GM06990 (cell line): Measurements from ENCODE around the gene OTX1.

Experiments
- DNase-seq: peaks from one replicate; pipeline ENCODE4 v3.0.0-alpha.2; 2011; ENCODE audit not compliant: insufficient read length; ENCODE audit errors: extremely low read depth
- H3K27me3 ChIP-seq: replicated peaks from 2 replicates; pipeline ENCODE4 v1.6.0; 2011; ENCODE audit warnings: low read length; ENCODE audit not compliant: control insufficient read depth, insufficient read depth
- H3K36me3 ChIP-seq: 2 replicates; pipeline ENCODE4 v1.5.1; 2011; ENCODE audit warnings: low read length; ENCODE audit not compliant: control insufficient read depth, insufficient read depth
- H3K4me3 ChIP-seq: replicated peaks from 2 replicates; pipeline ENCODE4 v1.5.1; 2011; ENCODE audit warnings: low read depth, mild to moderate bottlenecking, control low read depth, low read length
- CTCF ChIP-seq: IDR thresholded peaks from 2 replicates; pipeline ENCODE4 v1.5.1; 2011; ENCODE audit warnings: low read length, control low read depth, mild to moderate bottlenecking, inconsistent platforms; ENCODE audit not compliant: insufficient read depth, poor library complexity, severe bottlenecking

OTX1 gene

GRCh38 chr2:63027220-63027619, 23.4 kb upstream of the OTX1 start:
- no peak for TF ChIP-seq CTCF
- no peak for DNase-seq
- H3K27me3 ChIP-seq = no peaks in the 10 kb centered on the region
- no peaks in the 10 kb centered on the region for H3K36me3 ChIP-seq
- no peak overlapping the region for H3K4me3 ChIP-seq

GRCh38 chr2:63029058-63029457, 21.6 kb upstream of the OTX1 start:
- TF ChIP-seq CTCF = no peak
- no peaks in the 10 kb centered on the region for H3K36me3 ChIP-seq
- no peak for DNase-seq
- no peaks in the 10 kb centered on the region for H3K27me3 ChIP-seq
- no peak overlapping the region for H3K4me3 ChIP-seq

GRCh38 chr2:63034526-63034925, 16.1 kb upstream of the OTX1 start:
- no peak overlapping the region for H3K4me3 ChIP-seq
- TF ChIP-seq CTCF = no peak

GRCh38 chr2:63035169-63035568, 15.5 kb upstream of the OTX1 start:
- no peak overlapping the region for H3K4me3 ChIP-seq
- H3K36me3 ChIP-seq = no peaks in the 10 kb centered on the region
- no peaks in the 10 kb centered on the region for H3K27me3 ChIP-seq
- DNase-seq = no peak
- TF ChIP-seq CTCF = no peak

More at GRCh38 chr2:63034526-63034925, 16.1 kb upstream of the OTX1 start:
- Histone ChIP-seq H3K36me3 (no peaks in the 10 kb centered on the region), H3K27me3 (no peaks in the 10 kb centered on the region)
- DNase-seq = no peak

GRCh38 chr2:63035660-63036059, 15.0 kb upstream of the OTX1 start:
- Histone ChIP-seq H3K4me3 (no peak overlapping the region), H3K27me3 (no peaks in the 10 kb centered on the region), H3K36me3 (no peaks in the 10 kb centered on the region)
- no peak for TF ChIP-seq CTCF
- DNase-seq = no peak

- no peaks in the 10 kb centered on the region for H3K36me3 ChIP-seq
- no peak for DNase-seq
- no peak overlapping the region for H3K4me3 ChIP-seq
- TF ChIP-seq CTCF = no peak
- no peaks in the 10 kb centered on the region for H3K27me3 ChIP-seq
These were observed 12.6 kb upstream of the OTX1 start for GRCh38 chr2:63038034-63038433.
